Sigmoid colon (tissue), 4 donors: ENCODE results near the gene NOVA1.

Experiments used
- EP300 ChIP-seq, 4 donors: sonication (generic); formaldehyde crosslinking; IDR thresholded peaks; one replicate each; pipeline ENCODE4 v1.6.1; 2017; ENCODE audit warnings: antibody characterized with exemption in 4 of 4
- TF ChIP-seq, protein P1 (sequence below), 4 experiments: fragments of 450-650 bp in 3 of 4; fragments of 200-600 bp in 1 of 4; IDR thresholded peaks; one replicate each; pipeline ENCODE4 v1.5.1; 2016 to 2019; ENCODE audit warnings: antibody characterized with exemption in 4 of 4, mild to moderate bottlenecking in 3 of 4, moderate library complexity in 2 of 4

DNA sequence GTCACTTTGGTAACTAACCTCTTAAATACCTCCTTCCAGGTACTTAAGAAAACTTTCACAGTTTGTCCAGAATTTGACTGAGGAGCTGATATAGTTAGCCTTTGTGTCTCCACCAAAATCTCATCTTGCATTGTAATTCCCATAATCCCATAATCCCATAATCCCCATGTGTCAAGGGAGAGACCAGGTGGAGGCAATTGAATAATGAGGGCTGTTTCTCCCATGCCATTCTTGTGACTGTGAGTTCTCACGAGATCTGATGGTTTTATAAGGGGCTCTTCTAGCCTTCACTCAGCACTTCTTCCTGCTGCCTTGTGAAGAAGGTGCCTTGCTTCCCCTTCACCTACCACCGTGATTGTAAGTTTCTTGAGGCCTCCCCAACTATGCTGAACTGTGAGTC lies 7.8 kb upstream of the NOVA1 start:
- TF ChIP-seq, protein P1, sequence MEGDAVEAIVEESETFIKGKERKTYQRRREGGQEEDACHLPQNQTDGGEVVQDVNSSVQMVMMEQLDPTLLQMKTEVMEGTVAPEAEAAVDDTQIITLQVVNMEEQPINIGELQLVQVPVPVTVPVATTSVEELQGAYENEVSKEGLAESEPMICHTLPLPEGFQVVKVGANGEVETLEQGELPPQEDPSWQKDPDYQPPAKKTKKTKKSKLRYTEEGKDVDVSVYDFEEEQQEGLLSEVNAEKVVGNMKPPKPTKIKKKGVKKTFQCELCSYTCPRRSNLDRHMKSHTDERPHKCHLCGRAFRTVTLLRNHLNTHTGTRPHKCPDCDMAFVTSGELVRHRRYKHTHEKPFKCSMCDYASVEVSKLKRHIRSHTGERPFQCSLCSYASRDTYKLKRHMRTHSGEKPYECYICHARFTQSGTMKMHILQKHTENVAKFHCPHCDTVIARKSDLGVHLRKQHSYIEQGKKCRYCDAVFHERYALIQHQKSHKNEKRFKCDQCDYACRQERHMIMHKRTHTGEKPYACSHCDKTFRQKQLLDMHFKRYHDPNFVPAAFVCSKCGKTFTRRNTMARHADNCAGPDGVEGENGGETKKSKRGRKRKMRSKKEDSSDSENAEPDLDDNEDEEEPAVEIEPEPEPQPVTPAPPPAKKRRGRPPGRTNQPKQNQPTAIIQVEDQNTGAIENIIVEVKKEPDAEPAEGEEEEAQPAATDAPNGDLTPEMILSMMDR (IDR thresholded peaks at IDR 0.05) = no peak
- no peak for TF ChIP-seq EP300 (IDR thresholded peaks at IDR 0.05)
